CD4-positive, alpha-beta memory T cell (primary cell): ENCODE results near the gene ZNF462. TPM values are rescaled to one million over a fixed set of nuclear protein-coding genes. Genes with fewer than 3 reads are reported as not detected.

Experiments used
- CTCF ChIA-PET: fragments of 350-600 bp; sonication (Branson Sonifier 250); formaldehyde crosslinking; loops from one replicate; lab custom pipeline; 2021; ENCODE audit warnings: inconsistent platforms; ENCODE audit not compliant: partially characterized antibody; lab: Charles Lee
- POLR2A ChIA-PET: fragments of 350-600 bp; sonication (Branson Sonifier 250); formaldehyde crosslinking; loops from one replicate; lab custom pipeline; 2021; ENCODE audit not compliant: partially characterized antibody; lab: Charles Lee
- DNase-seq, 5 donors: peaks; one replicate each; pipeline versions ENCODE4 v3.0.0 to v3.0.0-alpha.2; 2020 to 2022; ENCODE audit warnings: mixed read lengths in 1 of 5
- H3K27ac ChIP-seq: one replicate; pipeline ENCODE4 v1.7.0; 2013; ENCODE audit warnings: low read depth, low read length
- H3K27me3 ChIP-seq: 2 replicates; pipeline ENCODE4 v1.7.0; 2013; ENCODE audit warnings: mild to moderate bottlenecking, low read length, moderate library complexity; ENCODE audit not compliant: insufficient read depth
- H3K36me3 ChIP-seq: 2 replicates; pipeline ENCODE4 v1.7.0; 2013; ENCODE audit warnings: mild to moderate bottlenecking, low read length, moderate library complexity; ENCODE audit not compliant: insufficient read depth
- H3K4me1 ChIP-seq: 2 replicates; pipeline ENCODE4 v1.7.0; 2013; ENCODE audit warnings: mild to moderate bottlenecking, low read length, moderate library complexity; ENCODE audit not compliant: insufficient read depth
- H3K4me3 ChIP-seq, 2 donors: one replicate each; pipeline ENCODE4 v1.7.0; 2013; ENCODE audit warnings: low read length in 2 of 2, mild to moderate bottlenecking in 1 of 2
- H3K9me3 ChIP-seq, 2 donors: one replicate each; pipeline ENCODE4 v1.7.0; 2013; ENCODE audit warnings: low read length in 2 of 2, control low read depth in 1 of 2; ENCODE audit not compliant: control insufficient read depth in 1 of 2
- H3K27ac Mint-ChIP-seq, 7 donors: one replicate each; pipeline ENCODE4 v1.8.0; 2020 to 2021; ENCODE audit warnings: mixed read lengths in 7 of 7, mild to moderate bottlenecking in 6 of 7, inconsistent platforms in 3 of 7, moderate library complexity in 3 of 7
- H3K27me3 Mint-ChIP-seq, 2 donors: one replicate each; pipeline ENCODE4 v1.8.0; 2020 to 2021; ENCODE audit warnings: mixed read lengths in 2 of 2
- H3K36me3 Mint-ChIP-seq, 2 donors: one replicate each; pipeline ENCODE4 v1.8.0; 2020 to 2021; ENCODE audit warnings: mixed read lengths in 2 of 2, inconsistent platforms in 1 of 2, mild to moderate bottlenecking in 1 of 2
- H3K4me1 Mint-ChIP-seq, 4 donors: one replicate each; pipeline ENCODE4 v1.8.0; 2020 to 2021; ENCODE audit warnings: mixed read lengths in 4 of 4, mild to moderate bottlenecking in 1 of 4
- H3K4me3 Mint-ChIP-seq, 8 donors: one replicate each; pipeline ENCODE4 v1.8.0; 2020 to 2021; ENCODE audit warnings: mixed read lengths in 8 of 8, mild to moderate bottlenecking in 7 of 8, moderate library complexity in 6 of 8, inconsistent platforms in 3 of 8
- H3K9me3 Mint-ChIP-seq, 8 donors: one replicate each; pipeline ENCODE4 v1.8.0; 2020 to 2021; ENCODE audit warnings: mixed read lengths in 8 of 8, mild to moderate bottlenecking in 5 of 8, inconsistent platforms in 3 of 8, moderate library complexity in 1 of 8
- intact Hi-C: fragments of 100-400 bp; cut with micrococcal nuclease; formaldehyde crosslinking; loops from one replicate; pipeline ENCODE4 v1.15.1; 2023
- polyA plus RNA-seq, 2 donors: library from polyadenylated mRNA; unstranded; fragments of 300-500 nt; fragmentation: Illumina TruSeq; gene quantifications; one replicate each; pipeline ENCODE4 v1.2.3, GENCODE V29; 2021
- total RNA-seq, 2 experiments: library from RNA; stranded (reverse); gene quantifications; one replicate each; pipeline ENCODE4 v1.2.3, GENCODE V29; 2021

ZNF462 gene
- total and polyA plus RNA-seq, 4 experiments from 2014 or later: 1.0 to 2.8 (median 1.8) TPM; not detected in 1

GRCh38 chr9:106954974-106955850, 92.2 kb downstream of the ZNF462 start:
- H3K4me1 ChIP-seq: no peaks in the 10 kb centered on the region
- Mint-ChIP-seq H3K4me3 (no peak overlapping the region), H3K27ac (peak overlapping the region in 1 of 7 donors; percentile 0), H3K9me3 (peaks cover 0 to 8% (median 3%) of the 10 kb centered on the region in 8 donors), H3K36me3 (no peaks in the 10 kb centered on the region), H3K4me1 (no peaks in the 10 kb centered on the region), H3K27me3 (peaks cover 0 to 2% of the 10 kb centered on the region in 2 donors)
- H3K36me3 ChIP-seq: no peaks in the 10 kb centered on the region
- CTCF ChIA-PET: no interaction called here
- POLR2A ChIA-PET: no interaction called here
- peaks cover 0 to 5% of the 10 kb centered on the region in 2 donors for H3K9me3 ChIP-seq
- no peak overlapping the region for H3K4me3 ChIP-seq
- DNase-seq: no peak
- no peak overlapping the region for H3K27ac ChIP-seq
- intact Hi-C loops: no loop called here
- no peaks in the 10 kb centered on the region for H3K27me3 ChIP-seq

- Mint-ChIP-seq H3K9me3 (peaks cover 0 to 13% (median 3%) of the 10 kb centered on the region in 8 donors), H3K4me1 (no peaks in the 10 kb centered on the region), H3K27me3 (peaks cover 0 to 2% of the 10 kb centered on the region in 2 donors), H3K27ac (no peak overlapping the region), H3K36me3 (no peaks in the 10 kb centered on the region), H3K4me3 (no peak overlapping the region)
- no peaks in the 10 kb centered on the region for H3K27me3 ChIP-seq
- CTCF ChIA-PET: no interaction called here
- H3K4me1 ChIP-seq: no peaks in the 10 kb centered on the region
- H3K36me3 ChIP-seq: no peaks in the 10 kb centered on the region
- intact Hi-C loops: no loop called here
- no peak overlapping the region for H3K4me3 ChIP-seq
- POLR2A ChIA-PET: no interaction called here
- H3K9me3 ChIP-seq: peaks cover 0 to 5% of the 10 kb centered on the region in 2 donors
- H3K27ac ChIP-seq: no peak overlapping the region
- no peak for DNase-seq
Measured at GRCh38 chr9:106956971-106957370, 94.0 kb downstream of the ZNF462 start.

GRCh38 chr9:106958955-106959657, 96.1 kb downstream of the ZNF462 start:
- POLR2A ChIA-PET: no interaction called here
- no peak overlapping the region for H3K27ac Mint-ChIP-seq

GRCh38 chr9:106960258-106960657, 97.3 kb downstream of the ZNF462 start:
- peaks cover 0 to 10% (median 0%) of the 10 kb centered on the region in 8 donors for H3K9me3 Mint-ChIP-seq
- no peak overlapping the region for H3K27ac ChIP-seq
- no peaks in the 10 kb centered on the region for H3K27me3 Mint-ChIP-seq
- intact Hi-C loops: no loop called here
- no peaks in the 10 kb centered on the region for H3K9me3 ChIP-seq
- no peaks in the 10 kb centered on the region for H3K27me3 ChIP-seq
- no peak for DNase-seq
- ChIA-PET POLR2A (no interaction called here), CTCF (no interaction called here)
- no peak overlapping the region for H3K4me3 ChIP-seq
- H3K4me3 Mint-ChIP-seq: no peak overlapping the region
- H3K36me3 ChIP-seq: no peaks in the 10 kb centered on the region
- H3K36me3 Mint-ChIP-seq: no peaks in the 10 kb centered on the region
- no peak overlapping the region for H3K27ac Mint-ChIP-seq
- H3K4me1 ChIP-seq: no peaks in the 10 kb centered on the region
- H3K4me1 Mint-ChIP-seq: no peaks in the 10 kb centered on the region

More at GRCh38 chr9:106958955-106959657, 96.1 kb downstream of the ZNF462 start:
- peaks cover 0 to 5% of the 10 kb centered on the region in 2 donors for H3K9me3 ChIP-seq
- H3K4me3 ChIP-seq: no peak overlapping the region
- Mint-ChIP-seq H3K4me1 (no peaks in the 10 kb centered on the region), H3K36me3 (no peaks in the 10 kb centered on the region), H3K27me3 (peaks cover 0 to 2% of the 10 kb centered on the region in 2 donors), H3K4me3 (no peak overlapping the region), H3K9me3 (peaks cover 0 to 10% (median 2%) of the 10 kb centered on the region in 8 donors)
- no peaks in the 10 kb centered on the region for H3K36me3 ChIP-seq
- H3K27me3 ChIP-seq: no peaks in the 10 kb centered on the region
- intact Hi-C loops: no loop called here
- no peaks in the 10 kb centered on the region for H3K4me1 ChIP-seq
- DNase-seq: no peak
- CTCF ChIA-PET: no interaction called here
- H3K27ac ChIP-seq: no peak overlapping the region

- DNase-seq: no peak
- Mint-ChIP-seq H3K4me3 (no peak overlapping the region), H3K27me3 (no peaks in the 10 kb centered on the region), H3K9me3 (peaks cover 0 to 10% (median 0%) of the 10 kb centered on the region in 8 donors), H3K36me3 (no peaks in the 10 kb centered on the region), H3K4me1 (no peaks in the 10 kb centered on the region), H3K27ac (peak overlapping the region in 1 of 7 donors; percentile 7)
- no peaks in the 10 kb centered on the region for H3K27me3 ChIP-seq
- CTCF ChIA-PET: no interaction called here
- H3K27ac ChIP-seq: no peak overlapping the region
- no peaks in the 10 kb centered on the region for H3K36me3 ChIP-seq
- H3K4me3 ChIP-seq: no peak overlapping the region
- intact Hi-C loops: no loop called here
- H3K9me3 ChIP-seq: no peaks in the 10 kb centered on the region
- no peaks in the 10 kb centered on the region for H3K4me1 ChIP-seq
- POLR2A ChIA-PET: no interaction called here
Measured at GRCh38 chr9:106961623-106962022, 98.7 kb downstream of the ZNF462 start.

- Mint-ChIP-seq H3K4me3 (no peak overlapping the region), H3K36me3 (no peaks in the 10 kb centered on the region), H3K4me1 (no peaks in the 10 kb centered on the region), H3K27ac (no peak overlapping the region), H3K27me3 (no peaks in the 10 kb centered on the region), H3K9me3 (peaks cover 0 to 10% (median 0%) of the 10 kb centered on the region in 8 donors)
- Histone ChIP-seq H3K27me3 (no peaks in the 10 kb centered on the region), H3K9me3 (no peaks in the 10 kb centered on the region), H3K4me3 (no peak overlapping the region), H3K4me1 (no peaks in the 10 kb centered on the region), H3K36me3 (no peaks in the 10 kb centered on the region), H3K27ac (no peak overlapping the region)
- CTCF ChIA-PET: no interaction called here
- no peak for DNase-seq
- intact Hi-C loops: no loop called here
- POLR2A ChIA-PET: no interaction called here
Measured at GRCh38 chr9:106962122-106962521, 99.2 kb downstream of the ZNF462 start.

GRCh38 chr9:106962615-106963363, 99.8 kb downstream of the ZNF462 start:
- peaks cover 0 to 10% (median 0%) of the 10 kb centered on the region in 8 donors for H3K9me3 Mint-ChIP-seq
- H3K27me3 ChIP-seq: no peaks in the 10 kb centered on the region
- ChIA-PET POLR2A (no interaction called here), CTCF (no interaction called here)
- no peaks in the 10 kb centered on the region for H3K36me3 Mint-ChIP-seq
- H3K4me3 Mint-ChIP-seq: no peak overlapping the region
- no peak for DNase-seq
- H3K4me1 ChIP-seq: no peaks in the 10 kb centered on the region
- no peak overlapping the region for H3K27ac Mint-ChIP-seq
- no peak overlapping the region for H3K4me3 ChIP-seq
- H3K4me1 Mint-ChIP-seq: no peaks in the 10 kb centered on the region
- no peaks in the 10 kb centered on the region for H3K27me3 Mint-ChIP-seq
- no peaks in the 10 kb centered on the region for H3K36me3 ChIP-seq
- no peak overlapping the region for H3K27ac ChIP-seq
- intact Hi-C loops: no loop called here
- no peaks in the 10 kb centered on the region for H3K9me3 ChIP-seq
